Ovary (tissue), 3 donors: ENCODE measurements around the gene ARSD.

Experiments
- EP300 ChIP-seq: sonication (generic); formaldehyde crosslinking; IDR thresholded peaks from one replicate; pipeline ENCODE4 v1.6.1; 2017; ENCODE audit warnings: antibody characterized with exemption
- POLR2A ChIP-seq: fragments of 450-650 bp; IDR thresholded peaks from one replicate; pipeline ENCODE4 v1.6.1; 2017; ENCODE audit warnings: antibody characterized with exemption, mild to moderate bottlenecking, moderate library complexity
- TF ChIP-seq, protein P1 (sequence below), 3 donors: fragments of 450-650 bp in 2 of 3; fragments of 200-600 bp in 1 of 3; IDR thresholded peaks; one replicate each; pipeline versions ENCODE4 v1.5.1 to v1.8.0; 2016 to 2022; ENCODE audit warnings: antibody characterized with exemption in 3 of 3, mild to moderate bottlenecking in 1 of 3
- donor health status: DM: no; HTN: no; CAD: no.

DNA sequence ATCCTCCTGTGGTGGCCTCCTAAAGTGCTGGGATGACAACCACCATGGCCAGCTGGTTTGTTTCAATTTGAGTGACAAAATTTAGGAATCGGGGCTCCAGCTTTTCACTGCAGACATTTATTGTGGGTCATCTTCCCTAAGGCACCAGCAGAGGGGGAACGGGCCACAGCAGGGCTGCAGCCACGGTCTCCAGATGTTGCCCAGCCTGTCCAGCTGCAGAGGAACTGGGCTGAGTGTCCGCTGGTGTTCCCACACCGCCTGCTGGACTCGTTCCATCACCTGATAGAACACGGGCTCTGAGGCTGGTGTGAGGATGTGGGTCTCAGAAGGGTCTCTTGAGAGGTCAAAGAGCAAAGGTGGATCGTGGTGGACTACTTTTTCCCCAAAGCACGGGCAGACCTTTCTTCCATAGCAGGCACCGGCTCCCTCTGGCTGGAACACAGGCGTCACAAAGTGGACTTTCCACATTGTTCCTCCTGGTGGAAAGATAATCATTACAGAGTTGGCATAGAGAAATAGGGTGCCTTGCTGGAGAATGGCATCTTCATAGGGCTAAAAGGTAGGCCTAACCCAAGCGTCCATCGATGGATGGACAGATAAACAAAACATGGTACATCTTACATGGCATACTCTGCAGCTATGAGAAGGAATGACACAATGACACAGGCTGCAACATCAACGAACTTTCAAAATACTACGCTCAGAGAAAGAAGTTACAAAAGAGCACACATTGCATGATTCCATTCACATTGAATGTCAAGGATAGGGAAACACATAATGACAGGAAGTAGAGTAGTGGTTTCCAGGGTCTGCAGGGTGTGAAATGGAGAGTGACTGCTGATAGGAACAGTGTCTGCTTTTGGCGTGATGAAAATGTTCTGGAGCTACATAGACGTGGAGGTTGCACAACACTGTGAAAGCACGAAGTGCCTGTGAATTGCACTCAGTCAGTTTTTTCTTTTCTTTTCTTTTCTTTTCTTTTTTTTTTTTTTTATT lies 5.9 kb upstream of the ARSD start:
- TF ChIP-seq, protein P1, sequence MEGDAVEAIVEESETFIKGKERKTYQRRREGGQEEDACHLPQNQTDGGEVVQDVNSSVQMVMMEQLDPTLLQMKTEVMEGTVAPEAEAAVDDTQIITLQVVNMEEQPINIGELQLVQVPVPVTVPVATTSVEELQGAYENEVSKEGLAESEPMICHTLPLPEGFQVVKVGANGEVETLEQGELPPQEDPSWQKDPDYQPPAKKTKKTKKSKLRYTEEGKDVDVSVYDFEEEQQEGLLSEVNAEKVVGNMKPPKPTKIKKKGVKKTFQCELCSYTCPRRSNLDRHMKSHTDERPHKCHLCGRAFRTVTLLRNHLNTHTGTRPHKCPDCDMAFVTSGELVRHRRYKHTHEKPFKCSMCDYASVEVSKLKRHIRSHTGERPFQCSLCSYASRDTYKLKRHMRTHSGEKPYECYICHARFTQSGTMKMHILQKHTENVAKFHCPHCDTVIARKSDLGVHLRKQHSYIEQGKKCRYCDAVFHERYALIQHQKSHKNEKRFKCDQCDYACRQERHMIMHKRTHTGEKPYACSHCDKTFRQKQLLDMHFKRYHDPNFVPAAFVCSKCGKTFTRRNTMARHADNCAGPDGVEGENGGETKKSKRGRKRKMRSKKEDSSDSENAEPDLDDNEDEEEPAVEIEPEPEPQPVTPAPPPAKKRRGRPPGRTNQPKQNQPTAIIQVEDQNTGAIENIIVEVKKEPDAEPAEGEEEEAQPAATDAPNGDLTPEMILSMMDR (IDR thresholded peaks at IDR 0.05) = no peak
- TF ChIP-seq POLR2A (no peak), EP300 (no peak)
